GM21526 (cell line): Measurements from ENCODE around the gene IFT122.

ENCODE experiments used
- ATAC-seq: cut with Tn5 transposase; IDR thresholded peaks from one replicate; pipeline ENCODE4 v1.9.1; 2021; ENCODE audit warnings: moderate library complexity; ENCODE audit not compliant: unreplicated experiment, low FRiP score

IFT122 gene

GRCh38 chr3:129433565-129433964 is 6.5 kb upstream of the IFT122 start:
- no peak for ATAC-seq

- no peak for ATAC-seq
Measured at GRCh38 chr3:129434140-129434539, 5.9 kb upstream of the IFT122 start.

- ATAC-seq: no peak
Measured at GRCh38 chr3:129435367-129435766, 4.7 kb upstream of the IFT122 start.

- ATAC-seq: peak; percentile 17
Measured at GRCh38 chr3:129439226-129439816, 703 bp upstream of the IFT122 start.

GRCh38 chr3:129440618-129441190 is 680 bp downstream of the IFT122 start:
- no peak for ATAC-seq

GRCh38 chr3:129441215-129441614 is 1.2 kb downstream of the IFT122 start:
- ATAC-seq: no peak

- no peak for ATAC-seq
Measured at GRCh38 chr3:129441782-129442181, 1.8 kb downstream of the IFT122 start.

GRCh38 chr3:129442486-129442885 is 2.5 kb downstream of the IFT122 start:
- no peak for ATAC-seq

- ATAC-seq: no peak
Measured at GRCh38 chr3:129442947-129443346, 2.9 kb downstream of the IFT122 start.

GRCh38 chr3:129445471-129445870 is 5.4 kb downstream of the IFT122 start:
- ATAC-seq: no peak

GRCh38 chr3:129446926-129447325 is 6.9 kb downstream of the IFT122 start:
- no peak for ATAC-seq

GRCh38 chr3:129448186-129448895 is 8.3 kb downstream of the IFT122 start:
- no peak for ATAC-seq

GRCh38 chr3:129449279-129450115 is 9.5 kb downstream of the IFT122 start:
- no peak for ATAC-seq

GRCh38 chr3:129453732-129454131 is 13.7 kb downstream of the IFT122 start:
- no peak for ATAC-seq

GRCh38 chr3:129460155-129460554 is 20.1 kb downstream of the IFT122 start:
- no peak for ATAC-seq

- no peak for ATAC-seq
Measured at GRCh38 chr3:129460572-129460971, 20.5 kb downstream of the IFT122 start.

- ATAC-seq: no peak
Measured at GRCh38 chr3:129461022-129461421, 21.0 kb downstream of the IFT122 start.

- no peak for ATAC-seq
Measured at GRCh38 chr3:129461461-129462146, 21.6 kb downstream of the IFT122 start.

- ATAC-seq: no peak
Measured at GRCh38 chr3:129462361-129462968, 22.4 kb downstream of the IFT122 start.

- ATAC-seq: no peak
Measured at GRCh38 chr3:129463094-129463493, 23.1 kb downstream of the IFT122 start.
